ENCODE results near the gene OGDHL. TPM values are rescaled to one million over a fixed set of nuclear protein-coding genes. Genes with fewer than 3 reads are reported as not detected.

The OGDHL gene
- total and polyA plus RNA-seq, 2 of the 13 experiments (the other 11 are each of a cell fraction or from before 2014, with no cell fraction given): 3.0 to 9.8 TPM

- TF ChIP-seq ZNF770 (CRISPR knock-in tag; IDR thresholded peaks at IDR 0.05) (peak; percentile 68), FOSL1 (CRISPR knock-in tag; IDR thresholded peaks at IDR 0.05; ENCODE audit: borderline replicate concordance) (no peak; the same call in 1 of the 2 replicates), NCOA5 (CRISPR knock-in tag; IDR thresholded peaks at IDR 0.05) (no peak), ZNF570 (CRISPR knock-in tag; IDR thresholded peaks at IDR 0.05; ENCODE audit: borderline replicate concordance) (no peak), ZNF792 (CRISPR knock-in tag; IDR thresholded peaks at IDR 0.05) (peak; percentile 97), BORCS8-MEF2B (CRISPR knock-in tag; IDR thresholded peaks at IDR 0.05) (peak; percentile 98), ZNF597 (CRISPR knock-in tag; IDR thresholded peaks at IDR 0.05) (no peak), MTA3 (CRISPR knock-in tag; IDR thresholded peaks at IDR 0.05) (no peak), TP53 (CRISPR knock-in tag; conservative IDR thresholded peaks at IDR 0.05) (peak; percentile 69; the same call in 1 of the 2 replicates), RAD51 (IDR thresholded peaks at IDR 0.05; ENCODE audit: borderline replicate concordance) (peak; percentile 90), ZNF672 (CRISPR knock-in tag; IDR thresholded peaks at IDR 0.05) (peak; percentile 84; the same call in 1 of the 2 replicates), GLMP (CRISPR knock-in tag; IDR thresholded peaks at IDR 0.05; ENCODE audit: borderline replicate concordance) (peak; percentile 90; the same call in 1 of the 2 replicates), ZNF629 (CRISPR knock-in tag; conservative IDR thresholded peaks at IDR 0.05) (0 out of 2 replicates have a peak, but pooled peaks have one; percentile 43), MEIS2 (CRISPR knock-in tag; IDR thresholded peaks at IDR 0.05) (peak; percentile 99), SUZ12 (IDR thresholded peaks at IDR 0.05; ENCODE audit: low read depth, low read length) (no peak), ZNF263 (CRISPR knock-in tag; IDR thresholded peaks at IDR 0.05) (peak; percentile 65), ZFP91 (CRISPR knock-in tag; IDR thresholded peaks at IDR 0.05; ENCODE audit: borderline replicate concordance) (peak; percentile 74), STAT5B (CRISPR knock-in tag; IDR thresholded peaks at IDR 0.05) (peak; percentile 97), ZNF607 (CRISPR knock-in tag; IDR thresholded peaks at IDR 0.05; ENCODE audit: borderline replicate concordance) (peak; percentile 98), ZNF891 (CRISPR knock-in tag; IDR thresholded peaks at IDR 0.05) (peak; percentile 90; the same call in 1 of the 2 replicates), THYN1 (CRISPR knock-in tag; IDR thresholded peaks at IDR 0.05; ENCODE audit: borderline replicate concordance, low read depth) (peak; percentile 30; the same call in 1 of the 2 replicates), CHCHD3 (CRISPR knock-in tag; IDR thresholded peaks at IDR 0.05) (peak; percentile 98; the same call in 1 of the 2 replicates), ZFYVE20 (CRISPR knock-in tag; IDR thresholded peaks at IDR 0.05; ENCODE audit: borderline replicate concordance, low read depth) (peak; percentile 97; the same call in 1 of the 2 replicates), RAD21 (CRISPR knock-in tag; IDR thresholded peaks at IDR 0.05) (peak; percentile 47), ZBTB7A (CRISPR knock-in tag; IDR thresholded peaks at IDR 0.05) (peak; percentile 89)
Observed at GRCh38 chr10:49761789-49762565, at the start of gene OGDHL (continued).
